ENCODE measurements around the gene TRAPPC3. TPM values are rescaled to one million over a fixed set of nuclear protein-coding genes. Genes with fewer than 3 reads are reported as not detected.
A peak's percentile ranks its signal among the peaks of the same experiment; 100 is the strongest.

Gene TRAPPC3
- polyA plus RNA-seq, 1 donor (not counting 4 experiments of a cell fraction or from before 2014, with no cell fraction given), result 173 TPM

DNA sequence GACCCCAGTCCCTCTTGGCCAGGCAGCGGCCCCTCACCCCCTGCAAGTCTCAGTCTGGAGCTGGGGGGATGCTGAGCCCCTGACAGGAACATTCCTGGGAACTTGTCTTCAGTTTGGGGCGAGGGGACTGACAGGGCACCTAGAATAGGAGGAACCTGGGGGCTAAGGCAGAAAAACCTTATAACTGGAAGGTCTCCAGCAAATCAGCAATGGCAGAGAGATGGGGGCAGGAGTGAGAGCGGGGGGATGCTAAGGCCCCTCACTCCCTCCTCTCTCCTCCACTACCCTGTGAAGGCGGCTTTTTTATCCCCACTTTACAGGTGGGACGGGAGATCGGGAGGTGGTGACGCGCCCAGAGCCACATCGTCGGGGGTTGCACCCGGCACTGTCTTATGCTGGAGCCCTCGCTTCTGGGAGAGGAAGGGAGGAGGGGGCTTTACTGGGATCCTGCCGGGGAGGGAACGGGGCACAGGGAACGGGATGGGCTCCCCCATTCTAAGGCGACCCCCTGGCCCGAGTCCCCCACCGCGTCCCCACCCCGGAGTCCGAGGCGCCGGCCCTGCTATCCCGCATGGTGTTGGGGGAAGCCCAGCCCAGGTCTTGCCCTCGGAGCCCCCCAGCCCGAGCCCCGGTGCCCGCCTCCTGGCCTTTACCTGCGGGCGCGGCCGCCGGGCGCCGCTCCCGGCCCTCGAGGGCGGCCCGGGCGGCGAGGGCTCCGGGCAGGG lies 24.7 kb downstream of the TRAPPC3 start:
- H2AFZ ChIP-seq (ENCODE audit: control insufficient read depth, low read length), result no peak overlapping the region
- peaks cover 28% of the 10 kb centered on the region for H3K27me3 ChIP-seq (ENCODE audit: control insufficient read depth, extremely low read depth, insufficient read depth, low read length)
- no peaks in the 10 kb centered on the region for H4K20me1 ChIP-seq (ENCODE audit: control insufficient read depth, extremely low read depth, insufficient read depth, low read length)
- no peaks in the 10 kb centered on the region for H3K79me2 ChIP-seq (ENCODE audit: control insufficient read depth, insufficient read depth, low read length)
- H3K4me2 ChIP-seq (ENCODE audit: control insufficient read depth, extremely low read depth, insufficient read depth, low read depth, low read length), result no peak overlapping the region
- no peak overlapping the region for H3K9ac ChIP-seq (ENCODE audit: control insufficient read depth, extremely low read depth, insufficient read depth, low read length)
- peak; percentile 78 for TF ChIP-seq EZH2 (IDR thresholded peaks at IDR 0.05; ENCODE audit: low read length)
- TF ChIP-seq, protein P1, sequence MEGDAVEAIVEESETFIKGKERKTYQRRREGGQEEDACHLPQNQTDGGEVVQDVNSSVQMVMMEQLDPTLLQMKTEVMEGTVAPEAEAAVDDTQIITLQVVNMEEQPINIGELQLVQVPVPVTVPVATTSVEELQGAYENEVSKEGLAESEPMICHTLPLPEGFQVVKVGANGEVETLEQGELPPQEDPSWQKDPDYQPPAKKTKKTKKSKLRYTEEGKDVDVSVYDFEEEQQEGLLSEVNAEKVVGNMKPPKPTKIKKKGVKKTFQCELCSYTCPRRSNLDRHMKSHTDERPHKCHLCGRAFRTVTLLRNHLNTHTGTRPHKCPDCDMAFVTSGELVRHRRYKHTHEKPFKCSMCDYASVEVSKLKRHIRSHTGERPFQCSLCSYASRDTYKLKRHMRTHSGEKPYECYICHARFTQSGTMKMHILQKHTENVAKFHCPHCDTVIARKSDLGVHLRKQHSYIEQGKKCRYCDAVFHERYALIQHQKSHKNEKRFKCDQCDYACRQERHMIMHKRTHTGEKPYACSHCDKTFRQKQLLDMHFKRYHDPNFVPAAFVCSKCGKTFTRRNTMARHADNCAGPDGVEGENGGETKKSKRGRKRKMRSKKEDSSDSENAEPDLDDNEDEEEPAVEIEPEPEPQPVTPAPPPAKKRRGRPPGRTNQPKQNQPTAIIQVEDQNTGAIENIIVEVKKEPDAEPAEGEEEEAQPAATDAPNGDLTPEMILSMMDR (optimal IDR thresholded peaks at IDR 0.05 in 1 of 3, IDR thresholded peaks at IDR 0.05 in 1 of 3, conservative IDR thresholded peaks at IDR 0.05 in 1 of 3; ENCODE audit: extremely low read depth in 1 of 3, insufficient read depth in 2 of 3, low read length in 3 of 3), result no peak
- no peak for FAIRE-seq
- DNase-seq (ENCODE audit: low read depth, low spot score), result no peak
- no peak overlapping the region for H3K27ac ChIP-seq (ENCODE audit: control insufficient read depth, insufficient read depth, low read length)
- no peaks in the 10 kb centered on the region for H3K36me3 ChIP-seq (ENCODE audit: control insufficient read depth in 2 of 2, extremely low read depth in 1 of 2, insufficient read depth in 2 of 2, low read length in 2 of 2)
- H3K9me3 ChIP-seq (ENCODE audit: control insufficient read depth, low read depth, low read length), result no peaks in the 10 kb centered on the region
- H3K4me1 ChIP-seq (ENCODE audit: control insufficient read depth, extremely low read depth, insufficient read depth, low read length), result peaks cover 8% of the 10 kb centered on the region
- H3K4me3 ChIP-seq (ENCODE audit: control insufficient read depth in 2 of 3, extremely low read depth in 1 of 3, insufficient read depth in 2 of 3, low read depth in 1 of 3, low read length in 3 of 3), result no peak overlapping the region
- dilution Hi-C loops (cut with MboI; ENCODE audit: extremely low pct_ligation_motif_present, low sequenced_read_pairs), result no loop called here
- no peaks in the 10 kb centered on the region for H3K9me1 ChIP-seq (ENCODE audit: control insufficient read depth, extremely low read depth, insufficient read depth, low read length)

DNA sequence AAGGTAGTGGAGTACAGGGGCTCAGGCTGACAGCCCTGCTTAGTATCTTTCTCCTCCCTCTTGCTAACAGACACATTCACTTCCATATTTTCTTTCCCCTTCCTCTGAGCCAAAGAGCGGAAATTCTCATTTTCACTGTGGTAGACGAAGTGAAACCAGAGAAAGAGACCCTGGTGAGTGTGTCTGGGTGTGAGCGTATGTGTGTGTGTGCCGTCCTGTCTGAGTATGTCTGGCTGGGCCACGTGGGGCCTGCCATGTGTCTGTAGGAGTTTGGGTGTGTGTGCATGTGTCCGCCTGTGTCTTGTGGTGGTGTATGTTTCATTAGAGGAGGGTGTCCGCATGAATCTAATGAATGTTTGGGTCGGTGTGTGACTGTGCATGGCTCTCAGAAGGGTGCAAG lies 25.9 kb downstream of the TRAPPC3 start:
- Histone ChIP-seq H3K9ac (ENCODE audit: control insufficient read depth, extremely low read depth, insufficient read depth, low read length) (no peak overlapping the region), H3K9me1 (ENCODE audit: control insufficient read depth, extremely low read depth, insufficient read depth, low read length) (no peaks in the 10 kb centered on the region), H2AFZ (ENCODE audit: control insufficient read depth, low read length) (no peak overlapping the region), H3K4me3 (ENCODE audit: control insufficient read depth in 2 of 3, extremely low read depth in 1 of 3, insufficient read depth in 2 of 3, low read depth in 1 of 3, low read length in 3 of 3) (no peak overlapping the region), H3K79me2 (ENCODE audit: control insufficient read depth, insufficient read depth, low read length) (no peaks in the 10 kb centered on the region), H4K20me1 (ENCODE audit: control insufficient read depth, extremely low read depth, insufficient read depth, low read length) (no peaks in the 10 kb centered on the region), H3K4me1 (ENCODE audit: control insufficient read depth, extremely low read depth, insufficient read depth, low read length) (peaks cover 7% of the 10 kb centered on the region), H3K4me2 (ENCODE audit: control insufficient read depth, extremely low read depth, insufficient read depth, low read depth, low read length) (no peak overlapping the region), H3K36me3 (ENCODE audit: control insufficient read depth in 2 of 2, extremely low read depth in 1 of 2, insufficient read depth in 2 of 2, low read length in 2 of 2) (no peaks in the 10 kb centered on the region), H3K27ac (ENCODE audit: control insufficient read depth, insufficient read depth, low read length) (no peak overlapping the region), H3K27me3 (ENCODE audit: control insufficient read depth, extremely low read depth, insufficient read depth, low read length) (peaks cover 28% of the 10 kb centered on the region), H3K9me3 (ENCODE audit: control insufficient read depth, low read depth, low read length) (no peaks in the 10 kb centered on the region)
- FAIRE-seq (no peak), DNase-seq (ENCODE audit: low read depth, low spot score) (no peak)
- TF ChIP-seq, protein P1 (optimal IDR thresholded peaks at IDR 0.05 in 1 of 3, IDR thresholded peaks at IDR 0.05 in 1 of 3, conservative IDR thresholded peaks at IDR 0.05 in 1 of 3; ENCODE audit: extremely low read depth in 1 of 3, insufficient read depth in 2 of 3, low read length in 3 of 3), result no peak
- no peak for TF ChIP-seq EZH2 (IDR thresholded peaks at IDR 0.05; ENCODE audit: low read length)
- dilution Hi-C loops (cut with MboI; ENCODE audit: extremely low pct_ligation_motif_present, low sequenced_read_pairs), result no loop called here

Data from keratinocyte (primary cell).